ENCODE measurements around the gene CXXC4.

CXXC4 gene

DNA sequence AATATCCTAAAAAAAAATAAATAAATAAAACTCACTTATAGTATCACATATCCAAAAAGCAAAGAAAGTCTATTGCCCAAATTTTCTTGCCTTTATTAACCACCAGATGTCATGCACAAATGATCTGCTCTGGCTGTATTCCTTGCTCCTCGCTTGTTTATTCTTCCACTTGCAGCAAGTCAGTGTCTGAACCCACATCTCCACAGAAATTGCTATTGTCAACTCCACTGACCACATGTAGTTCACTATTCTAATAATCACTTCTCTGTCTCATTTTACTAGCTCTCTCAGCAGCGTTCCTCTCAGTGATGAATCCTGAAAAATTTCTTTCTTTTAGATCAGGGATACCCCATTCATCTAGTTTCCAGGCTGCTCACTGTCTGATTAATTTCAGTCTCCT, 29.3 kb upstream of the CXXC4 start:
- H3K4me3 ChIP-seq (ENCODE audit: control insufficient read depth, low read depth, low read length): no peak overlapping the region
- no peak for DNase-seq (ENCODE audit: low read depth)
- TF ChIP-seq, protein P1, sequence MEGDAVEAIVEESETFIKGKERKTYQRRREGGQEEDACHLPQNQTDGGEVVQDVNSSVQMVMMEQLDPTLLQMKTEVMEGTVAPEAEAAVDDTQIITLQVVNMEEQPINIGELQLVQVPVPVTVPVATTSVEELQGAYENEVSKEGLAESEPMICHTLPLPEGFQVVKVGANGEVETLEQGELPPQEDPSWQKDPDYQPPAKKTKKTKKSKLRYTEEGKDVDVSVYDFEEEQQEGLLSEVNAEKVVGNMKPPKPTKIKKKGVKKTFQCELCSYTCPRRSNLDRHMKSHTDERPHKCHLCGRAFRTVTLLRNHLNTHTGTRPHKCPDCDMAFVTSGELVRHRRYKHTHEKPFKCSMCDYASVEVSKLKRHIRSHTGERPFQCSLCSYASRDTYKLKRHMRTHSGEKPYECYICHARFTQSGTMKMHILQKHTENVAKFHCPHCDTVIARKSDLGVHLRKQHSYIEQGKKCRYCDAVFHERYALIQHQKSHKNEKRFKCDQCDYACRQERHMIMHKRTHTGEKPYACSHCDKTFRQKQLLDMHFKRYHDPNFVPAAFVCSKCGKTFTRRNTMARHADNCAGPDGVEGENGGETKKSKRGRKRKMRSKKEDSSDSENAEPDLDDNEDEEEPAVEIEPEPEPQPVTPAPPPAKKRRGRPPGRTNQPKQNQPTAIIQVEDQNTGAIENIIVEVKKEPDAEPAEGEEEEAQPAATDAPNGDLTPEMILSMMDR (conservative IDR thresholded peaks at IDR 0.05; ENCODE audit: control insufficient read depth, insufficient read depth, low read depth, low read length): no peak

DNA sequence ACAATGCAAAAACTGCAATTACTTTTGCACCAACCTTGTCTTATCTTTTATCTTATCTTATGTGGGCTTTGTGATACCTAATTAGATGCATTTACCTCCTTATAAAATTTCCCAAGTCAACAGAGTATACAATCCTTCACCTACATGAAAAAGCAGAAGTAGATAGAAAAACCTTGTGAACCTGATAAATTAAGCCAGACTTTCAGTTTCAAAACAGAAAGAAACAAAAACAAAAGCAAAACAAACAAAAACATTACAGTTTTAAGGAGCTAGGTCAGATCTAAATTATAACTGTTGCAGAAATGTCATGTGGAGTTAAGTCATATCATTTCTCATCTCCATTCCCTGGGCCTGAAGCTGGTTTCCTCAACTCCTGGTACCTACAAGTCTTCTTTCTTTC, 24.9 kb upstream of the CXXC4 start:
- no peak overlapping the region for H3K4me3 ChIP-seq (ENCODE audit: control insufficient read depth, low read depth, low read length)
- DNase-seq (ENCODE audit: low read depth): no peak
- TF ChIP-seq, protein P1 (conservative IDR thresholded peaks at IDR 0.05; ENCODE audit: control insufficient read depth, insufficient read depth, low read depth, low read length): no peak

DNA sequence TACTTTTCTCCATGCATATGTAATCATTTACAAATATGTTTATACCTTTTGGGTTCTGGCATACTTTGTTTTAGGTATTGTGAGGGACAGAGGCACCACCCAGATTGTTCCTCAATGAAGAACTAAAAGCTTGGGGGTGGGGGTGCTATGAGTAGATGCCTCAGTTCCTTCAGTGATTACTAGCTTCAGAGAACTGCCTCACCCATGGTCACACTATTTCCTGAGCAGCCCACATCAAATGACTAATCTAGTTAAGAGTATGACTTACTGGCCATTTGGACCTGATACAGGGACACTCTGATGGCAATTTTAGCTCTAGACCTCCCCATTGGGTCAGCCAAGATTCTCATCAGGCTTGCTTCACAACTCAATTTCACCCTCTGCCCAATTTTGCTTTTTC, 22.2 kb upstream of the CXXC4 start:
- TF ChIP-seq, protein P1 (conservative IDR thresholded peaks at IDR 0.05; ENCODE audit: control insufficient read depth, insufficient read depth, low read depth, low read length): no peak
- no peak for DNase-seq (ENCODE audit: low read depth)
- H3K4me3 ChIP-seq (ENCODE audit: control insufficient read depth, low read depth, low read length): no peak overlapping the region

DNA sequence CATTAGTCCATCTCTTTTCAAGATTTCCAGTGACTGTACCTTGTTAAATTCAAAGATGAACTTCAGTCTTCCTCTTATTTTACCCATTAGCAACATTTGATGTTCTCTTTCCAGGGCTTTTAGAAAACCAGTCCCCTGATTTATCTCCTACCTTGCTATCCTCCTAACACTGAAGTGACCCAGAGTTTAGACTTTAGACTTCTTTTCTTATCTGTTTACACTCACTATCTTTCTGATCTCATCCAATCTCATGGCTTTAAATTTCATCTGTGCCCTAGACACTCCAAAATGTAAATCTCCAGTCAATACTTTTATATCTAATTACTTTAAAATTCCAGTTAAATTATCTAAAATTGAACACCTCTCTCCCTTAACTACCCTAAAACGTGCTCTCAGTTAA, 13.5 kb upstream of the CXXC4 start:
- TF ChIP-seq, protein P1 (conservative IDR thresholded peaks at IDR 0.05; ENCODE audit: control insufficient read depth, insufficient read depth, low read depth, low read length): no peak
- H3K4me3 ChIP-seq (ENCODE audit: control insufficient read depth, low read depth, low read length): no peak overlapping the region
- no peak for DNase-seq (ENCODE audit: low read depth)

DNA sequence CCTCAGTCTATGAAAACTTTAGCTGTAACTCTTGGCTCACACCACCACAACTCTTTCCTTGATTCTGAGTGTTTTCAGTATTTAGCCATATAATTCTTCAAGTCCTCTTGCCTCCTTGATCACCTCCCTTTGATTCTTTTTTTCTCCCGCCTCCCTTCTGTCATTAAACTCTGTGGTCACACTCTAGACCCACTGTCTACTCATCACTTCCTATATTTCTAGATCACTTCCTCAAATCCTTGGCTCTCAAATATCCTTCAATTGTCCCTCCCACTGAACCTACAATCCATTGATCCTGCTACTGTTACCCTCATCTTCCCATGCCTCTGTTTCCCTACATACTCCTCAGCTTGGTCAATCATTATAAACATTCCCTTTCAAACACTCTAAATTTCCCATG, 12.4 kb upstream of the CXXC4 start:
- H3K4me3 ChIP-seq (ENCODE audit: control insufficient read depth, low read depth, low read length): no peak overlapping the region
- DNase-seq (ENCODE audit: low read depth): no peak
- TF ChIP-seq, protein P1 (conservative IDR thresholded peaks at IDR 0.05; ENCODE audit: control insufficient read depth, insufficient read depth, low read depth, low read length): no peak

DNA sequence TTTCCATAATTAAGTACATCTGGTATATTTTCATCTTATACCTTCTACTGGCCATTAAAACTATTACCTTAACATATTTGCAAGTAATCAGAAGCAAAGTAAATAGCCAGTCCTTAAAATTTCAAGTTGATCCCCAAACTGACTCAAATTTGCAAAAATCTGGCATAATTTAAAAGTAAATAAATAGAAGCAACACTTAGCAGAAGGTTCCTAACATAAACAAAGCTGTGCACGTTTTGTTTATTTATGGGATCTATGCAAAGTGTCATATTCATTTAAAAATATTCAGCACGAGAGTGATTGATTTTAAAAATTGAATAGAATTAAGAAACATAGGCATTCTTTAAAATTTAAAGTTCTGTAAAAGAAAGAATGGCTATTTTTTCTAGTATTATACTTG, 9.8 kb upstream of the CXXC4 start:
- TF ChIP-seq, protein P1 (conservative IDR thresholded peaks at IDR 0.05; ENCODE audit: control insufficient read depth, insufficient read depth, low read depth, low read length): no peak
- H3K4me3 ChIP-seq (ENCODE audit: control insufficient read depth, low read depth, low read length): no peak overlapping the region
- no peak for DNase-seq (ENCODE audit: low read depth)

DNA sequence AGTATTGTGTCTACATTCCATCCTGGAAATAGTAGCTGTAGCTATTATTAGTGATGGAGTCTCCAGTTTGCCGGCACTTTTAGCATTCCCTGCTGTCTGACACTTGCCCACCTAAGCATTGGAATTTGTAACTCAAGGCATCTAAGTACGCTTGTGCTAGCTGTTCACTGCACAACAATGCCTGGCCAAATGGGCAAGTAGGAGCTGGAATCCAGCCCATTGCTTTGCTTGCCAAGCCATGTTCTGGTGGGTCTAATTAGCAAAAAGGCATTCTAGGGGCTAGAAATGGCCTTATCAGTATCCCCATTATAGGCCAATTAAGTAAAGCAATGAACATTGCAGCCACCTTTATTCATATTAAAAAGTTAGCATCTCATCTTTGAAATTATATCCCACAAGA, 7.8 kb upstream of the CXXC4 start:
- TF ChIP-seq, protein P1 (conservative IDR thresholded peaks at IDR 0.05; ENCODE audit: control insufficient read depth, insufficient read depth, low read depth, low read length): no peak
- no peak overlapping the region for H3K4me3 ChIP-seq (ENCODE audit: control insufficient read depth, low read depth, low read length)

More for the DNA sequence above, 7.8 kb upstream of the CXXC4 start:
- no peak for DNase-seq (ENCODE audit: low read depth)
